ENCODE data around the gene ATRX. TPM values are rescaled to one million over a fixed set of nuclear protein-coding genes. Genes with fewer than 3 reads are reported as not detected.
"Not testable (repeated sequence)": the region's sequence is repeated elsewhere in the genome, so short reads cannot be mapped to it uniquely, and the experiment has no call there.

ATRX gene
- total RNA-seq, 1 donor from 2014 or later, result 170 TPM

GRCh38 chrX:77514177-77514576 lies 271.8 kb downstream of the ATRX start:
- H3K9me3 Mint-ChIP-seq, result peaks cover 70% of the 10 kb centered on the region
- H3K36me3 Mint-ChIP-seq, result peaks cover 73% of the 10 kb centered on the region
- H3K27me3 Mint-ChIP-seq (ENCODE audit: low read depth), result no peaks in the 10 kb centered on the region
- no peak for DNase-seq (ENCODE audit: low spot score in 2 of 2, unreplicated experiment in 2 of 2)
- no peaks in the 10 kb centered on the region for H3K4me1 Mint-ChIP-seq
- H3K27ac Mint-ChIP-seq, result no peak overlapping the region
- no peak for TF ChIP-seq CTCF (IDR thresholded peaks at IDR 0.05; ENCODE audit: unreplicated experiment)
- no peak overlapping the region for H3K4me3 Mint-ChIP-seq

- TF ChIP-seq CTCF (IDR thresholded peaks at IDR 0.05; ENCODE audit: unreplicated experiment), result no peak
- Mint-ChIP-seq H3K27me3 (ENCODE audit: low read depth) (no peaks in the 10 kb centered on the region), H3K27ac (no peak overlapping the region), H3K9me3 (peaks cover 29% of the 10 kb centered on the region), H3K4me3 (no peak overlapping the region), H3K36me3 (peaks cover 37% of the 10 kb centered on the region), H3K4me1 (no peaks in the 10 kb centered on the region)
- no peak for DNase-seq (ENCODE audit: low spot score in 2 of 2, unreplicated experiment in 2 of 2)
These were observed 276.0 kb downstream of the ATRX start for GRCh38 chrX:77510007-77510406.

GRCh38 chrX:77505227-77505626 lies 280.8 kb downstream of the ATRX start:
- TF ChIP-seq CTCF (IDR thresholded peaks at IDR 0.05; ENCODE audit: unreplicated experiment), result no peak
- H3K4me3 Mint-ChIP-seq, result no peak overlapping the region
- no peaks in the 10 kb centered on the region for H3K27me3 Mint-ChIP-seq (ENCODE audit: low read depth)
- peaks cover 4% of the 10 kb centered on the region for H3K36me3 Mint-ChIP-seq
- no peak overlapping the region for H3K27ac Mint-ChIP-seq
- DNase-seq (ENCODE audit: low spot score in 2 of 2, unreplicated experiment in 2 of 2), result no peak
- H3K4me1 Mint-ChIP-seq, result no peaks in the 10 kb centered on the region
- no peaks in the 10 kb centered on the region for H3K9me3 Mint-ChIP-seq

GRCh38 chrX:77502951-77503525 lies 283.0 kb downstream of the ATRX start:
- no peak for DNase-seq (ENCODE audit: low spot score in 2 of 2, unreplicated experiment in 2 of 2)
- Mint-ChIP-seq H3K27me3 (ENCODE audit: low read depth) (peaks cover 3% of the 10 kb centered on the region), H3K9me3 (peaks cover 18% of the 10 kb centered on the region), H3K4me1 (no peaks in the 10 kb centered on the region), H3K36me3 (no peaks in the 10 kb centered on the region), H3K27ac (no peak overlapping the region), H3K4me3 (no peak overlapping the region)
- no peak for TF ChIP-seq CTCF (IDR thresholded peaks at IDR 0.05; ENCODE audit: unreplicated experiment)

- not testable (repeated sequence) for H3K27ac Mint-ChIP-seq; H3K4me3 Mint-ChIP-seq; H3K36me3 Mint-ChIP-seq; H3K4me1 Mint-ChIP-seq; DNase-seq (ENCODE audit: low spot score in 2 of 2, unreplicated experiment in 2 of 2); H3K27me3 Mint-ChIP-seq (ENCODE audit: low read depth)
- peaks cover 25% of the 10 kb centered on the region for H3K9me3 Mint-ChIP-seq
These were observed 285.9 kb downstream of the ATRX start for GRCh38 chrX:77500164-77500563.

GRCh38 chrX:77493677-77494553 lies 292.1 kb downstream of the ATRX start:
- peak; percentile 25 to 52 for DNase-seq (ENCODE audit: low spot score in 2 of 2, unreplicated experiment in 2 of 2)
- H3K27me3 Mint-ChIP-seq (ENCODE audit: low read depth), result no peaks in the 10 kb centered on the region
- H3K4me3 Mint-ChIP-seq, result peak overlapping the region; percentile 26
- H3K36me3 Mint-ChIP-seq, result no peaks in the 10 kb centered on the region
- no peak overlapping the region for H3K27ac Mint-ChIP-seq
- H3K4me1 Mint-ChIP-seq, result peaks cover 3% of the 10 kb centered on the region
- peaks cover 41% of the 10 kb centered on the region for H3K9me3 Mint-ChIP-seq
- TF ChIP-seq CTCF (IDR thresholded peaks at IDR 0.05; ENCODE audit: unreplicated experiment), result no peak
